ENCODE data around the gene ACTR3.

DNA sequence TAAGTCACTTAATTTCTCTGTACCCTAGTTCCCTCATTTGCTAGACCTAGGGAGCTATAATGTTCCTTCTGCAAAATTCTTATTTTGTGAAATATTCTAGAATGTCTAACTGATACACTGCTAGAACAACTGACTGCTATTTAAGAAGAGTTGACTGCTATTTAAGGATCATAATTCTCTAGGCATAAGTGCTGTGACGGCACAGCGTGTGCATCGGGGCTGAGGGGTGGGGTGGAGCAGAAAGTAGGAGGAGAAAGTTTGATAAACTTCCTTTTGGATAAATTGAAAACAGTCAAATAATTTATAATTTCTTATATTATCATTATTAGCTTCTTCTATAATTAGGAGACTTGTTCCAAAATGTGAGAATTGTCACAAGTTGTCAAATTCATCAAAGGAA is 10.4 kb upstream of the ACTR3 start:
- TF ChIP-seq POLR2A (IDR thresholded peaks at IDR 0.05; ENCODE audit: extremely low read depth, insufficient read length) (no peak), MYC (IDR thresholded peaks at IDR 0.05; ENCODE audit: low read depth, low read length) (no peak)
